Keratinocyte (primary cell): Measurements from ENCODE around the gene SEL1L. TPM values are rescaled to one million over a fixed set of nuclear protein-coding genes. Genes with fewer than 3 reads are reported as not detected.

Experiments used
- DNase-seq: peaks from one replicate; pipeline ENCODE4 v3.0.0-alpha.2; 2011; ENCODE audit warnings: low read depth, missing footprints, low spot score
- FAIRE-seq: peaks from 2 replicates; lab custom pipeline; 2011; peaks lifted over from hg19 to GRCh38; lab: Jason Lieb, UNC
- H2AFZ ChIP-seq: 2 replicates; pipeline ENCODE4 v1.6.0; 2012; ENCODE audit warnings: low read length, control low read depth, inconsistent platforms; ENCODE audit not compliant: control insufficient read depth
- H3K27ac ChIP-seq: 2 replicates; pipeline ENCODE4 v1.5.1; 2011; ENCODE audit warnings: low read length; ENCODE audit not compliant: control insufficient read depth, insufficient read depth
- H3K27me3 ChIP-seq: 3 replicates; pipeline ENCODE4 v1.6.0; 2011; ENCODE audit warnings: low read length; ENCODE audit not compliant: control insufficient read depth, insufficient read depth; ENCODE audit errors: extremely low read depth
- H3K36me3 ChIP-seq, 2 experiments: 2 replicates in 1 of 2; 3 replicates in 1 of 2; pipeline ENCODE4 v1.5.1; 2011; ENCODE audit warnings: low read length in 2 of 2, mild to moderate bottlenecking in 1 of 2; ENCODE audit not compliant: control insufficient read depth in 2 of 2, insufficient read depth in 2 of 2; ENCODE audit errors: extremely low read depth in 1 of 2
- H3K4me1 ChIP-seq: 3 replicates; pipeline ENCODE4 v1.5.1; 2011; ENCODE audit warnings: low read length; ENCODE audit not compliant: control insufficient read depth, insufficient read depth; ENCODE audit errors: extremely low read depth
- H3K4me2 ChIP-seq: 3 replicates; pipeline ENCODE4 v1.6.0; 2011; ENCODE audit warnings: low read depth, low read length; ENCODE audit not compliant: control insufficient read depth, insufficient read depth; ENCODE audit errors: extremely low read depth
- H3K4me3 ChIP-seq, 3 experiments: fragments of 200-600 bp in 1 of 3; sonication (generic) in 1 of 3; 2 replicates in 2 of 3; 3 replicates in 1 of 3; pipeline ENCODE4 v1.5.1; 2011 to 2016; ENCODE audit warnings: low read length in 3 of 3, mild to moderate bottlenecking in 3 of 3, control low read depth in 2 of 3, inconsistent platforms in 1 of 3, low read depth in 1 of 3, mixed read lengths in 1 of 3, mixed run types in 1 of 3, moderate library complexity in 1 of 3; ENCODE audit not compliant: control insufficient read depth in 2 of 3, insufficient read depth in 2 of 3; ENCODE audit errors: extremely low read depth in 1 of 3
- H3K79me2 ChIP-seq: 2 replicates; pipeline ENCODE4 v1.6.0; 2012; ENCODE audit warnings: low read length; ENCODE audit not compliant: control insufficient read depth, insufficient read depth
- H3K9ac ChIP-seq: 3 replicates; pipeline ENCODE4 v1.6.0; 2011; ENCODE audit warnings: low read length; ENCODE audit not compliant: control insufficient read depth, insufficient read depth; ENCODE audit errors: extremely low read depth
- H3K9me1 ChIP-seq: 3 replicates; pipeline ENCODE4 v1.6.0; 2011; ENCODE audit warnings: low read length; ENCODE audit not compliant: control insufficient read depth, insufficient read depth; ENCODE audit errors: extremely low read depth
- H3K9me3 ChIP-seq: 2 replicates; pipeline ENCODE4 v1.5.1; 2012; ENCODE audit warnings: low read depth, low read length; ENCODE audit not compliant: control insufficient read depth
- H4K20me1 ChIP-seq: 3 replicates; pipeline ENCODE4 v1.6.0; 2011; ENCODE audit warnings: low read length; ENCODE audit not compliant: control insufficient read depth, insufficient read depth; ENCODE audit errors: extremely low read depth
- CTCF ChIP-seq, 3 experiments: IDR thresholded peaks in 1 of 3; conservative IDR thresholded peaks in 1 of 3; optimal IDR thresholded peaks in 1 of 3; 2 replicates in 2 of 3; 3 replicates in 1 of 3; pipeline versions ENCODE3 to v1.5.1; 2011; ENCODE audit warnings: low read length in 3 of 3, mild to moderate bottlenecking in 3 of 3, moderate library complexity in 2 of 3, control low read depth in 1 of 3, inconsistent platforms in 1 of 3; ENCODE audit not compliant: insufficient read depth in 2 of 3; ENCODE audit errors: extremely low read depth in 1 of 3
- EZH2 ChIP-seq: IDR thresholded peaks from one replicate; pipeline ENCODE4 v1.6.1; 2012; ENCODE audit warnings: inconsistent platforms, mild to moderate bottlenecking, low read length, moderate library complexity
- dilution Hi-C: fragments of 300-500 bp; cut with MboI; formaldehyde crosslinking; loops from one replicate; pipeline ENCODE4 v1.7.0; 2020; ENCODE audit warnings: low sequenced_read_pairs; ENCODE audit not compliant: extremely low pct_ligation_motif_present
- polyA plus RNA-seq, 5 experiments: library from polyadenylated mRNA; depleted of rRNA in 3 of 5; stranded (reverse) in 3 of 5; stranded (forward) in 1 of 5; unstranded in 1 of 5; fragments of >200 nt; gene quantifications; 1 replicate in 1 of 5; 2 replicates in 3 of 5; 3 replicates in 1 of 5; pipeline versions ENCODE4 v1.2.1 to v1.2.3, GENCODE V29; 2011 to 2012; ENCODE audit warnings: missing spikeins in 2 of 5, low read depth in 1 of 5, low replicate concordance in 1 of 5

SEL1L gene
- polyA plus RNA-seq, 1 donor (not counting 4 experiments of a cell fraction or from before 2014, with no cell fraction given) = 19.7 TPM

- Histone ChIP-seq H3K9me1 (no peaks in the 10 kb centered on the region), H3K27me3 (no peaks in the 10 kb centered on the region), H4K20me1 (no peaks in the 10 kb centered on the region), H3K36me3 (no peaks in the 10 kb centered on the region), H3K79me2 (no peaks in the 10 kb centered on the region), H3K4me2 (no peak overlapping the region), H2AFZ (no peak overlapping the region), H3K4me1 (peaks cover 3% of the 10 kb centered on the region), H3K9me3 (no peaks in the 10 kb centered on the region), H3K9ac (no peak overlapping the region), H3K4me3 (no peak overlapping the region), H3K27ac (no peak overlapping the region)
- TF ChIP-seq CTCF (optimal IDR thresholded peaks at IDR 0.05 in 1 of 3, IDR thresholded peaks at IDR 0.05 in 1 of 3, conservative IDR thresholded peaks at IDR 0.05 in 1 of 3; ENCODE audit: extremely low read depth in 1 of 3, insufficient read depth in 2 of 3, low read length in 3 of 3) (no peak), EZH2 (no peak)
- FAIRE-seq (no peak), DNase-seq (no peak)
- dilution Hi-C loops = no loop called here
These were observed 25.7 kb upstream of the SEL1L start for GRCh38 chr14:81559385-81559784.

- H3K9ac ChIP-seq = no peak overlapping the region
- H3K9me1 ChIP-seq = no peaks in the 10 kb centered on the region
- H2AFZ ChIP-seq = no peak overlapping the region
- H3K27ac ChIP-seq = no peak overlapping the region
- H4K20me1 ChIP-seq = no peaks in the 10 kb centered on the region
- no peak for FAIRE-seq
- no peak for DNase-seq
- TF ChIP-seq CTCF (optimal IDR thresholded peaks at IDR 0.05 in 1 of 3, IDR thresholded peaks at IDR 0.05 in 1 of 3, conservative IDR thresholded peaks at IDR 0.05 in 1 of 3; ENCODE audit: extremely low read depth in 1 of 3, insufficient read depth in 2 of 3, low read length in 3 of 3) (no peak), EZH2 (no peak)
- H3K9me3 ChIP-seq = no peaks in the 10 kb centered on the region
- dilution Hi-C loops = no loop called here
- no peaks in the 10 kb centered on the region for H3K36me3 ChIP-seq
- no peaks in the 10 kb centered on the region for H3K27me3 ChIP-seq
- H3K4me2 ChIP-seq = no peak overlapping the region
- H3K4me3 ChIP-seq = no peak overlapping the region
- H3K79me2 ChIP-seq = no peaks in the 10 kb centered on the region
- peaks cover 3% of the 10 kb centered on the region for H3K4me1 ChIP-seq
These were observed 23.5 kb upstream of the SEL1L start for GRCh38 chr14:81557146-81557545.
